Small intestine (tissue), 7 donors: Measurements from ENCODE around the gene ADAMTSL3. TPM values are rescaled to one million over a fixed set of nuclear protein-coding genes. Genes with fewer than 3 reads are reported as not detected.

ENCODE experiments used
- DNase-seq, 2 donors: peaks; one replicate each; pipeline versions ENCODE4 v3.0.0 to v3.0.0-alpha.2; 2013
- FAIRE-seq: peaks from 2 replicates; lab custom pipeline; 2012; peaks lifted over from hg19 to GRCh38; lab: Jason Lieb, UNC
- H3K27ac ChIP-seq, 3 donors: one replicate each; pipeline ENCODE4 v1.5.1; 2013; ENCODE audit warnings: low read length in 2 of 3, mild to moderate bottlenecking in 2 of 3, control low read depth in 1 of 3, inconsistent platforms in 1 of 3, low read depth in 1 of 3, moderate library complexity in 1 of 3
- H3K27me3 ChIP-seq, 3 donors: one replicate each; pipeline ENCODE4 v1.6.1; 2013; ENCODE audit warnings: low read length in 3 of 3, inconsistent platforms in 1 of 3; ENCODE audit not compliant: control insufficient read depth in 3 of 3, insufficient read depth in 3 of 3
- H3K36me3 ChIP-seq, 3 donors: one replicate each; pipeline ENCODE4 v1.6.1; 2013; ENCODE audit warnings: low read length in 3 of 3, inconsistent platforms in 1 of 3, low read depth in 1 of 3, mild to moderate bottlenecking in 1 of 3, moderate library complexity in 1 of 3; ENCODE audit not compliant: control insufficient read depth in 3 of 3, insufficient read depth in 2 of 3
- H3K4me1 ChIP-seq, 3 donors: one replicate each; pipeline ENCODE4 v1.6.1; 2013; ENCODE audit warnings: low read length in 2 of 3, inconsistent platforms in 1 of 3, low read depth in 1 of 3, mild to moderate bottlenecking in 1 of 3, moderate library complexity in 1 of 3; ENCODE audit not compliant: control insufficient read depth in 3 of 3, insufficient read depth in 2 of 3
- H3K4me3 ChIP-seq, 3 donors: one replicate each; pipeline ENCODE4 v1.5.1; 2013; ENCODE audit warnings: low read length in 3 of 3, control low read depth in 1 of 3, inconsistent platforms in 1 of 3, low read depth in 1 of 3, mild to moderate bottlenecking in 1 of 3, moderate library complexity in 1 of 3
- H3K9me3 ChIP-seq, 2 donors: one replicate each; pipeline ENCODE4 v1.6.1; 2013; ENCODE audit warnings: low read depth in 1 of 2, low read length in 1 of 2; ENCODE audit not compliant: control insufficient read depth in 2 of 2, insufficient read depth in 1 of 2
- WGBS, 3 donors: extraction: QIAGEN DNeasy Blood & Tissue Kit; methylation state at CpG; one replicate each; pipeline ENCODE4 v1.1.7; 2013; 5-methylcytosine and 5-hydroxymethylcytosine counted together
- polyA plus RNA-seq, 4 donors: library from polyadenylated mRNA; stranded (reverse) in 3 of 4; unstranded in 1 of 4; fragments of 200-250 nt in 3 of 4; fragments of 120-200 nt in 1 of 4; gene quantifications; one replicate each; pipeline versions ENCODE4 v1.2.1 to v1.2.3, GENCODE V29; 2013
- donor health status: healthy with polysubstance abuse.
- donor health status: control.
- donor health status: control.
- donor health status: Bipolar disorder and iron deficiency.
- donor health status: healthy.

The ADAMTSL3 gene
- polyA plus RNA-seq, 4 donors = 0.22 to 1.6 (median 0.93) TPM

DNA sequence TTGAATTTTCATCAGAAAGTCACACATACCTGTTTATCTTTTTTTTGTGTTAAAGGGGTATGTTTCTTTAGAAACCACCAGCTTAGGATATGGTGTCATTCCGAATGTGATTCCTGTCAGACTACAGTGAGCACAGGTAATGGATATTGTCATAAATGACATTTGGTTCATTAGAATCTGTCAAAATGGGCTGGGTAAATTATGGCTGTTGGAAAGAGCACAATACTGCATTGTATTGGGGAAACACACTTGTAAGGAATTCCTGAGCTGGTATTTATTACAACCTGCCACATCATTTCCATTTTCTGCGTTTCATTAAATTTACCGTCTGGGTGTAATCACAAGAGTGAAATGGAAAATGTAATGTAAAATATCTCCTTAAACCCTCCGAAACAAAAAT, 78.8 kb downstream of the ADAMTSL3 start:
- no peaks in the 10 kb centered on the region for H3K36me3 ChIP-seq
- H3K9me3 ChIP-seq = peaks cover 0 to 5% of the 10 kb centered on the region in 2 donors
- DNase-seq = no peak
- H3K27ac ChIP-seq = no peak overlapping the region
- no peaks in the 10 kb centered on the region for H3K4me1 ChIP-seq
- no peak for FAIRE-seq
- 86 to 89% (median 88%) methylated on average over 4 of the region's 4 CpGs for WGBS, 3 donors
- no peak overlapping the region for H3K4me3 ChIP-seq
- H3K27me3 ChIP-seq = no peaks in the 10 kb centered on the region

DNA sequence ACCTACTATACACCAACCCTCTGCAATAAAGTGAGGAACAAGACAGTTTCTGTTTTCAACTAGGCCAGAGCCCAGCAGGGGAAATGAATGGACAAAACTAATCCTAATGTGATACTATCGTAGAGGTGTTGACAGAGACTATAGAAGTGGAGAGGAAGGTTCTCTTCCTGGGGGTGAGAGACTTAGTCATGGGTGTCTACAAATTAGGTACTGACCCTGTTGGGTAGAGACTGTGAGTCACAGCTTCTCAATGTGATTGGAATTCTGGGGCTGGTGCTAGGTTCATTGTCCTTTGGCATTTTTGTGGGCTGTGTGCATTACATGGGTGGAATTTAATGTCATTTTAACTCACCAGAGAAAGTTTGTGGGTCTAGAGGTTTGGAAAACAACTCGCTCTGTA, 79.3 kb downstream of the ADAMTSL3 start:
- H3K9me3 ChIP-seq = peaks cover 0 to 5% of the 10 kb centered on the region in 2 donors
- DNase-seq (no peak), FAIRE-seq (no peak)
- no peaks in the 10 kb centered on the region for H3K36me3 ChIP-seq
- H3K27me3 ChIP-seq = no peaks in the 10 kb centered on the region
- no peak overlapping the region for H3K4me3 ChIP-seq
- H3K4me1 ChIP-seq = no peaks in the 10 kb centered on the region
- WGBS, 3 donors = 76 to 89% (median 81%) methylated on average over 2 of the region's 2 CpGs
- H3K27ac ChIP-seq = no peak overlapping the region

DNA sequence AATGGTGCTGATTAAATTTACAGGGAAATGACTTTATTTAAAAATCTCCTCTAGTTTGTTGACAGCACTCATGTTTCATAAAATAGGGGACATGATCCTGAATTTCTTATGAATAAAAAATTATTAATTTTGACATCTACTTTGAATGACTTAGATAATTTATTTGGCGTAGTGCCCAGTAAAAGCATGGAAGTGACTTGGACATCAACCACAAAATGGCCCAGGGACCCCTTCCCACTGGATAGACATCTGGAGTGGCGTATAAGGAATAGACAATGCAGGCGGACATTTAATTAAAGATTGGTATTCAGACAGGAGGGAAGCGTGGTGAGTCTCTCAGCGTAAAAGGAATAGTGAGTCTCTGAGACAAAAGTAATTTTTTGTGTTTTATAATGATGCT, 79.8 kb downstream of the ADAMTSL3 start:
- DNase-seq = no peak
- 93 to 94% (median 94%) methylated on average over 5 of the region's 5 CpGs for WGBS, 3 donors
- no peak for FAIRE-seq

GRCh38 chr15:83734487-83734886, 80.6 kb downstream of the ADAMTSL3 start:
- Histone ChIP-seq H3K4me1 (no peaks in the 10 kb centered on the region), H3K27ac (no peak overlapping the region), H3K27me3 (no peaks in the 10 kb centered on the region), H3K9me3 (peaks cover 0 to 5% of the 10 kb centered on the region in 2 donors), H3K4me3 (no peak overlapping the region), H3K36me3 (no peaks in the 10 kb centered on the region)
- 38 to 51% (median 46%) methylated on average over 3 of the region's 3 CpGs for WGBS, 3 donors
- FAIRE-seq = no peak
- DNase-seq = no peak

More for the DNA sequence above, 79.8 kb downstream of the ADAMTSL3 start:
- H3K27me3 ChIP-seq = no peaks in the 10 kb centered on the region
- H3K36me3 ChIP-seq = no peaks in the 10 kb centered on the region
- no peak overlapping the region for H3K4me3 ChIP-seq
- H3K4me1 ChIP-seq = no peaks in the 10 kb centered on the region
- peaks cover 0 to 5% of the 10 kb centered on the region in 2 donors for H3K9me3 ChIP-seq
- no peak overlapping the region for H3K27ac ChIP-seq

DNA sequence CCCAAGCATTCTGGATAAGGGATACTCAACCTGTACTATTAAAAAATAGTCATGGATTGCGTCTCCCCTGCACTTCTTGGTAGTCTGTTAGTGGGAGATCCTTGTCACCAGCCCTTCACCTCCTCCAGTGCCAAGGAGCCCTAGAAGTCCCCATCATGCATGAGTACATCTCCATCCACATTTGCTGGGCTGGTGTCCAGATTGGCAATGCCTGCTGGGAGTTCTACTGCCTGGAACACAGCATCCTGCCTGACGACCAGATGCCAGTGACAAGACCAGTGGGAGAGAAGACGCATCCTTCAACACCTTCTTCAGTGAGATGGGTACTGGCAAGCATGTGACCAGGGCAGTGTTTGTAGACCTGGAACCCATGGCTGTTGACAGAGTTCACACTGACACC, 85.7 kb downstream of the ADAMTSL3 start:
- no peak overlapping the region for H3K27ac ChIP-seq
- H3K4me1 ChIP-seq = no peaks in the 10 kb centered on the region
- peaks cover 0 to 2% of the 10 kb centered on the region in 2 donors for H3K9me3 ChIP-seq
- DNase-seq = no peak
- 55 to 75% (median 60%) methylated on average over 3 of the region's 3 CpGs for WGBS, 3 donors
- no peak overlapping the region for H3K4me3 ChIP-seq
- no peak for FAIRE-seq
- no peaks in the 10 kb centered on the region for H3K36me3 ChIP-seq
- H3K27me3 ChIP-seq = no peaks in the 10 kb centered on the region

DNA sequence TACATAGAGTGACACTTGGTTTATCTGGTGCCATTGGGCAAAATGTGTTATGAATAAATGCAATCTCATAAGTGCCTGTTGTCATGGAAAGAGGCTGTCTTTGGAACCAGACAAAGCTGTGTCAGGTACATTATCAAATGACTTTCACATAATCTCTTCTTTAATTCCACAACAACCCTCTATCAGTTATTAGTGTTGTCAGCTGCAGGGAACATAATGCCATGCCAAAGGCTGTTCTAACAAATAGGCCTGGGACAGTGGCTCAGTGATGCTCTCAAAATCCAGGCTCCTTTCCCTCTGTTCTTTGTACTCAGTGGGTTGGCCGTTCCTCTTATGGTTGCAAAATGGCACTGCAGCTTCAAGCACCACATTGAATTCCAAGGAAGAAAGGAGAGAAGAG, 91.8 kb downstream of the ADAMTSL3 start:
- Histone ChIP-seq H3K27me3 (no peaks in the 10 kb centered on the region), H3K36me3 (no peaks in the 10 kb centered on the region), H3K27ac (no peak overlapping the region), H3K4me3 (no peak overlapping the region), H3K9me3 (no peaks in the 10 kb centered on the region), H3K4me1 (no peaks in the 10 kb centered on the region)
- DNase-seq (no peak), FAIRE-seq (no peak)
- WGBS, 3 donors = 71 to 83% (median 77%) methylated on average over 1 of the region's 1 CpG

GRCh38 chr15:83746231-83746630, 92.3 kb downstream of the ADAMTSL3 start:
- no peaks in the 10 kb centered on the region for H3K36me3 ChIP-seq
- DNase-seq (no peak), FAIRE-seq (no peak)
- H3K9me3 ChIP-seq = no peaks in the 10 kb centered on the region
- H3K4me1 ChIP-seq = no peaks in the 10 kb centered on the region
- H3K27ac ChIP-seq = no peak overlapping the region
- no peaks in the 10 kb centered on the region for H3K27me3 ChIP-seq
- no peak overlapping the region for H3K4me3 ChIP-seq
- WGBS, 3 donors = 68 to 85% (median 76%) methylated on average over 4 of the region's 4 CpGs

DNA sequence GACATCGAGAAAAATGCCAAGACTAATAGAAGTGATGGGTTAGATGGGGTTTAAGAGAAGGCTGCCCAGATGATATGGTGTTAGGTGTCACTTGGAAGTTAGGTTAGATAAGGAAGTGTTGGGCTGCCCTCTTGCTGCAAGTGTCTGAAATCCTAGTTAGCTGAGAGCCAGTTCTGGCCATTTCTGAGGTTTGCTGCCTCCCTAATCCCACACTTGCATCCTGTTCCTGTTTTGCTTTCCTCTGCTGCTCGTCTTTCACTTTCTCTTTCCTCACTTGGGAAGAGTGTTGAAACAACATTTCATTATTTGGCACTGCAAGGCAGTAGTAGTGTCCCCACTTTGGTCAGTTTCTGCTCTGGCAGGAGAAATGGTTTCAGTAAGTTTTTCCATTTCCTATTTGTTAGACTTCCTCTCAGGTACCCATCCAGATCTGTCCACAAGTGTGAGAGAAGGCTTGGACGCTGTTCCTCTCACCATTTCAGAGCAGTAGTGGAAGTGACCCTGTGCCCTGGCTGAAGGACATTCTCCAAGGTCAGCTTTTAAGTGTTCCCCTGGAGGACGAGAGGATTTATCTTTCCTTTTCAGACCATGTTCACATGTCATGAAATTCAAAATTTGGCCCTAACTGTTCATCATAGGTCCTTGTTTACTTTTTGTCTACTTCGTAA, 93.3 kb downstream of the ADAMTSL3 start:
- no peaks in the 10 kb centered on the region for H3K4me1 ChIP-seq
- FAIRE-seq (no peak), DNase-seq (peak; percentile 1 to 17)
- no peaks in the 10 kb centered on the region for H3K36me3 ChIP-seq
- WGBS, 3 donors = 39 to 50% (median 45%) methylated on average over 5 of the region's 5 CpGs
- H3K4me3 ChIP-seq = no peak overlapping the region
- H3K27ac ChIP-seq = peak overlapping the region in 1 of 3 donors; percentile 47
- no peaks in the 10 kb centered on the region for H3K27me3 ChIP-seq
- no peaks in the 10 kb centered on the region for H3K9me3 ChIP-seq

DNA sequence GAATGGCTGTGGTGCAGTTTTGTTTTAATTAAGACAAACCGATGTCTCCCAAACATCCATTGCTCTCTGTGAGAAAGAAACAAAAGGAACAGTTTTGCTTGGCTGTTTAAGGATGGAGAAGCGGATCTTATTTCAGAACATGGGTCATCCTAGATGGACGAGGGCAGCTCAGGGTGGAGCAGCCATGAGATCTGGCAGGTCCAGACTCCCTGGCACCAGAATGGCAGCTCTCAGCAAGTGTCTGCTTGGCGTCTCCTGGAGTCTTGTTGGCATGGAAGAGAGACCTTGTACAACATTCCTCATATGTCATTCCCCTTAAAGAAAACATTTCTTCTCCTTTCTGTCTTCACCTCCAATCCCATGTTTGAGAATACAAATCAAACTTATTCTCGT, 93.8 kb downstream of the ADAMTSL3 start:
- H3K9me3 ChIP-seq = no peaks in the 10 kb centered on the region
- no peak overlapping the region for H3K4me3 ChIP-seq
- H3K4me1 ChIP-seq = no peaks in the 10 kb centered on the region
- WGBS, 3 donors = 63 to 77% (median 75%) methylated on average over 5 of the region's 5 CpGs
- H3K27ac ChIP-seq = peak overlapping the region in 1 of 3 donors; percentile 47
- FAIRE-seq = no peak
- no peak for DNase-seq
- H3K36me3 ChIP-seq = no peaks in the 10 kb centered on the region
- H3K27me3 ChIP-seq = no peaks in the 10 kb centered on the region
